GM18867 (cell line): ENCODE measurements around the gene GLIPR1.
"Not testable (repeated sequence)": the region's sequence is repeated elsewhere in the genome, so short reads cannot be mapped to it uniquely, and the experiment has no call there.

Experiments used
- ATAC-seq: cut with Tn5 transposase; IDR thresholded peaks from one replicate; pipeline ENCODE4 v1.9.1; 2021; ENCODE audit warnings: mild to moderate bottlenecking, moderate library complexity; ENCODE audit not compliant: unreplicated experiment

The GLIPR1 gene

GRCh38 chr12:75480469-75480949 is at the start of gene GLIPR1:
Gene GLIPR1, plus strand, starts transcription at chr12:75480755. Its CDS starts 126 bp downstream, at chr12:75480881.
- ATAC-seq = peak; percentile 91

- no peak for ATAC-seq
These were observed 47.6 kb upstream of the GLIPR1 start for GRCh38 chr12:75432924-75433323.

GRCh38 chr12:75437564-75437963 is 43.0 kb upstream of the GLIPR1 start:
- peak; percentile 87 for ATAC-seq

GRCh38 chr12:75438059-75438754 is 42.3 kb upstream of the GLIPR1 start:
- ATAC-seq = no peak

GRCh38 chr12:75439048-75439447 is 41.5 kb upstream of the GLIPR1 start:
- ATAC-seq = no peak

- no peak for ATAC-seq
These were observed 40.6 kb upstream of the GLIPR1 start for GRCh38 chr12:75439930-75440329.

GRCh38 chr12:75441687-75442449 is 38.7 kb upstream of the GLIPR1 start:
- ATAC-seq = not testable (repeated sequence)

- ATAC-seq = not testable (repeated sequence)
These were observed 38.1 kb upstream of the GLIPR1 start for GRCh38 chr12:75442454-75442853.

- no peak for ATAC-seq
These were observed 36.8 kb upstream of the GLIPR1 start for GRCh38 chr12:75443709-75444108.

GRCh38 chr12:75444429-75445136 is 36.0 kb upstream of the GLIPR1 start:
- ATAC-seq = no peak

- ATAC-seq = not testable (repeated sequence)
These were observed 35.4 kb upstream of the GLIPR1 start for GRCh38 chr12:75445137-75445507.

- no peak for ATAC-seq
These were observed 33.7 kb upstream of the GLIPR1 start for GRCh38 chr12:75446857-75447256.

GRCh38 chr12:75447691-75448393 is 32.7 kb upstream of the GLIPR1 start:
- ATAC-seq = no peak

GRCh38 chr12:75452675-75453330 is 27.8 kb upstream of the GLIPR1 start:
- no peak for ATAC-seq

GRCh38 chr12:75455839-75456238 is 24.7 kb upstream of the GLIPR1 start:
- no peak for ATAC-seq

GRCh38 chr12:75457191-75457590 is 23.4 kb upstream of the GLIPR1 start:
- ATAC-seq = no peak

- not testable (repeated sequence) for ATAC-seq
These were observed 22.7 kb upstream of the GLIPR1 start for GRCh38 chr12:75457866-75458265.

GRCh38 chr12:75459755-75460154 is 20.8 kb upstream of the GLIPR1 start:
- ATAC-seq = no peak

- ATAC-seq = no peak
These were observed 20.4 kb upstream of the GLIPR1 start for GRCh38 chr12:75460204-75460603.
